NB4 (cell line): ENCODE results near the gene AFAP1L1.

Experiments
- CTCF ChIP-seq: IDR thresholded peaks from one replicate; pipeline ENCODE4 v1.5.1; 2012; ENCODE audit warnings: low read depth, low read length
- MYC ChIP-seq: IDR thresholded peaks from 2 replicates; pipeline ENCODE4 v1.6.1; 2011; ENCODE audit warnings: low read depth, low read length

GRCh38 chr5:149273950-149274349 lies 2.3 kb downstream of the AFAP1L1 start:
- no peak for TF ChIP-seq MYC
- TF ChIP-seq CTCF, result no peak
